ENCODE data around the gene GPR107. TPM values are rescaled to one million over a fixed set of nuclear protein-coding genes. Genes with fewer than 3 reads are reported as not detected.
A peak's percentile ranks its signal among the peaks of the same experiment; 100 is the strongest.
"Not testable (repeated sequence)": the region's sequence is repeated elsewhere in the genome, so short reads cannot be mapped to it uniquely, and the experiment has no call there.

Gene GPR107
- 16.4 and 18.3 TPM in 2 replicates for total RNA-seq (2012; rRNA removed)

DNA sequence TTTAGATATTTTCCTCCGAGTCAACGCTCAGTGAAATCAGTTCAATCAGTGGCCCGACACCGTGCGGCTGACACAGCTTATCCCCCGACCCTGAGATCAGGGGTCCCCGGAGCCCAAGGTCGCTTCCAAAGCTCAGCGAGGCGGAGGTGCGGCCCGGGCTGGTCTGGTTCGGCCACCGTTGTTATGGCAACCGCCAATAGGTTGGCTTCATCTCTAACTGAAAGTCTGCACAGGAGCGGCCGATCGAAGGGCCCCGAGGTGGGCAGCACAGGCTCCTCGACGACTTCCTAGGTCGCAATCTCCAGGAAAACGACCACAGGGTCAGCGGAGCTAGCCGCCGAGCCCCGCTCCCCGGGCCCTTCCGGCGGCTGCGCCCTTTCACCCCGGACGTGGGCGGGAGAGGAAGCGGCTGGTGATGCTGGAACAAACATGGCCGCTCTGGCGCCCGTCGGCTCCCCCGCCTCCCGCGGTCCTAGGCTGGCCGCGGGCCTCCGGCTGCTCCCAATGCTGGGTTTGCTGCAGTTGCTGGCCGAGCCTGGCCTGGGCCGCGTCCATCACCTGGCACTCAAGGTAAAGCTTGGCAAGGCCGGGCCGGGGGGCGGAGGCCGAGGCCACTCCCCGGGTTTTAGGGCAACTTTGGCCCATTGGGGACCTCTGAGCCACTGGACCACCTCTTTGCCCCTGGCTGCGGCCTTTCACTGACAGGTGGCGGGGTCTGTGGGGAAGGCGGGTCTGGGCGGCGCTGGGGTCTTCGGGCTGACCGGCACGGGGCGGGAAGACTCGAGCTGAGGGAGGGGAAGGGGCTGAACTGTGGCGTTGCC is at the start of gene GPR107:
TSS of gene GPR107 (plus strand) at position 403 of the 821 bp plus-strand sequence. CDS start at position 430, 27 bp downstream.
- Histone ChIP-seq H3K9me3 (replicated peaks; ENCODE audit: low read length) (no peaks in the 10 kb centered on the region), H3K4me3 (ENCODE audit: low read length) (peak within 1 kb of the TSS; percentile 98), H3K4me2 (ENCODE audit: low read length) (peak within 1 kb of the TSS; percentile 92), H3K27me3 (ENCODE audit: control insufficient read depth, insufficient read depth, low read length) (no peaks in the 10 kb centered on the region), H3K4me1 (ENCODE audit: control insufficient read depth, insufficient read depth, low read length) (peaks cover 3% of the 10 kb centered on the region), H3K9ac (ENCODE audit: low read depth, low read length) (peak within 1 kb of the TSS; percentile 98), H3K36me3 (ENCODE audit: insufficient read depth, low read length) (peaks cover 6% of the 10 kb centered on the region)

DNA sequence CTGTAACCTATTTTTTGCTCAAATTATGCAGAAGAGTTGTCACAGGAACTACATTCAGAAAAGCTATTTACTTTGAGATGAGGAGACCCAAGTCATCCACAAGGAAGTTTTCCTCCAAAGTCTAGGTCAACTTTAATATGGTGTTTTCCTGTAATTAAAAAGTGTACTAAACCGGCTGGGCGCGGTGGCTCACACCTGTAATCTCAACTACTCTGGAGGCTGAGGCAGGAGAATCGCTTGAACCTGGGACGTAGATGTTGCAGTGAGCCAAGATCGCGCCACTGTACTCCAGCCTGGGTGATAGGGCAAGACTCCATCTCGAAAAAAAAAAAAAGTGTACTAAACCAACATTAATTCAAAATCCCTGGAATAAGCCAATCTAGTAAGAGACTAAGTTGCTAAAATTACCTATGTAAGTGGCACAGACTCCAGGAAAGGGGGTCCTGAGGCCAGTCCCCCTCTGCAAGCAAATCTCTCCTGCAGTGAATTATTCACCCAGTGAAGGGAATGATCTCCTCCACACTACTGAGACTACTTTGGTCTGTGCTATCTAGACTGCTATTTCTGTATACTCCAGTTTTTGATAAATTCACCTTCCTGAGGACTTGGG is 49.7 kb upstream of the GPR107 start:
- Histone ChIP-seq H3K9ac (ENCODE audit: low read depth, low read length) (no peak overlapping the region), H3K27me3 (ENCODE audit: control insufficient read depth, insufficient read depth, low read length) (no peaks in the 10 kb centered on the region), H3K4me2 (ENCODE audit: low read length) (no peak overlapping the region), H3K4me3 (ENCODE audit: low read length) (no peak overlapping the region), H3K36me3 (ENCODE audit: insufficient read depth, low read length) (no peaks in the 10 kb centered on the region), H3K4me1 (ENCODE audit: control insufficient read depth, insufficient read depth, low read length) (no peaks in the 10 kb centered on the region), H3K9me3 (replicated peaks; ENCODE audit: low read length) (no peaks in the 10 kb centered on the region)

DNA sequence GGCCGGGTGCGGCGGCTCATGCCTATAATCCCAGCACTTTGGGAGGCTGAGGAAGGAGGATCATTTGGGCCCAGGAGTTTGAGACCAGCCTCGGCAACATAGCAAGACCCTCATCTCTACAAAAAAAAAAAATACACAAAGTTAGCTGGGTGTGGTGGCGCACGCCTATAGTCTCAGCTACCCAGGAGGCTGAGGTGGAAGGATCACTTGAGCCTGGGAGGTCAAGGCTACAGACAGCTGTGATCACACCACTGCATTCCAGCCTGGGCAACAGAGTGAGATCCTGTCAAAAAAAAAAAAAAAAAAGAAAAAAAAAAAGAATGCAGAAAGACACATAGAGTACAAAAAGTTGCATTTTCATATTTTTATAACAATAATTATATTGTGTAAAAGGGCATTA is 46.8 kb upstream of the GPR107 start:
- H3K27me3 ChIP-seq (ENCODE audit: control insufficient read depth, insufficient read depth, low read length); H3K36me3 ChIP-seq (ENCODE audit: insufficient read depth, low read length); H3K4me1 ChIP-seq (ENCODE audit: control insufficient read depth, insufficient read depth, low read length): not testable (repeated sequence)

DNA sequence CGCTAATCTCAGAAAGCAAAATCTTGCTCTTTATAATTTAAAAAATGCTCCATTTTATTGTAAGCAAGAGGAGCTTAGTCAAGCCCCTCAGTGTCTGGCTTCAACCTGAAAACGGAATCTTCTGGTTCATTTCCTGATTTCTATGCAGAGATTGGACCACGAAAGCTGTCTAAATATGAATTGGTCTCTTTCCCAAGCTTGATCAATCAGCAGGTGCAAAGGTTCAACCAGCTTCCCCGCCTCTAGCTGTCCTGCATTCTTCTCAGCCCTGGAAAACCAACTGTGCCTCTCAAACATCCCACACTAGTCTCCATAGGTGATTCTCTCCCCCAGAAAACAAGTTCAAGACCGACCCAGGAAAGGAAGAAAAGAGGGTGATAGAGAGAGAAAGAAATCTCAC is 45.2 kb upstream of the GPR107 start:
- Histone ChIP-seq H3K4me2 (ENCODE audit: low read length) (no peak overlapping the region), H3K4me3 (ENCODE audit: low read length) (no peak overlapping the region), H3K9me3 (replicated peaks; ENCODE audit: low read length) (no peaks in the 10 kb centered on the region), H3K27me3 (ENCODE audit: control insufficient read depth, insufficient read depth, low read length) (no peaks in the 10 kb centered on the region), H3K9ac (ENCODE audit: low read depth, low read length) (no peak overlapping the region), H3K36me3 (ENCODE audit: insufficient read depth, low read length) (no peaks in the 10 kb centered on the region), H3K4me1 (ENCODE audit: control insufficient read depth, insufficient read depth, low read length) (no peaks in the 10 kb centered on the region)

More for the DNA sequence above, 46.8 kb upstream of the GPR107 start:
- not testable (repeated sequence) for H3K4me2 ChIP-seq (ENCODE audit: low read length); H3K9me3 ChIP-seq (replicated peaks; ENCODE audit: low read length); H3K4me3 ChIP-seq (ENCODE audit: low read length); H3K9ac ChIP-seq (ENCODE audit: low read depth, low read length)

DNA sequence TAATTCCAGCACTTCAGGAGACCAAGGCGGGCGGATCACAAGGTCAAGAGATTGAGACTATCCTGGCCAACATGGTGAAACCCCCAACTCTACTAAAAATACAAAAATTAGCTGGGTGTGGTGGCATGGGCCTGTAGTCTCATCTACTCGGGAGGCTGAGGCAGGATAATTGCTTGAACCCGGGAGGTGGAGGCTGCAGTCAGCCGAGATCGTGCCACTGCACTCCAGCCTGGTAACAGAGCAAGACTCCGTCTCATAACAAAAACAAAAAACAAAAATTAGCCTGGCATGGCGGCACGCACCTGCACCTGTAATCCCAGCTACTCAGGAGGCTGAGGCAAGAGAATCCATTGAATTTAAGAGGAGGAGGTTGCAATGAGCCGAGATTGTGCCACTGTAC is 44.2 kb upstream of the GPR107 start:
- H3K9ac ChIP-seq (ENCODE audit: low read depth, low read length); H3K4me1 ChIP-seq (ENCODE audit: control insufficient read depth, insufficient read depth, low read length); H3K9me3 ChIP-seq (replicated peaks; ENCODE audit: low read length); H3K27me3 ChIP-seq (ENCODE audit: control insufficient read depth, insufficient read depth, low read length); H3K4me2 ChIP-seq (ENCODE audit: low read length); H3K36me3 ChIP-seq (ENCODE audit: insufficient read depth, low read length); H3K4me3 ChIP-seq (ENCODE audit: low read length): not testable (repeated sequence)

GRCh38 chr9:130010151-130010988 is 43.3 kb upstream of the GPR107 start:
- Histone ChIP-seq H3K4me1 (ENCODE audit: control insufficient read depth, insufficient read depth, low read length) (no peaks in the 10 kb centered on the region), H3K9me3 (replicated peaks; ENCODE audit: low read length) (no peaks in the 10 kb centered on the region), H3K27me3 (ENCODE audit: control insufficient read depth, insufficient read depth, low read length) (no peaks in the 10 kb centered on the region), H3K4me2 (ENCODE audit: low read length) (no peak overlapping the region), H3K36me3 (ENCODE audit: insufficient read depth, low read length) (no peaks in the 10 kb centered on the region), H3K4me3 (ENCODE audit: low read length) (no peak overlapping the region), H3K9ac (ENCODE audit: low read depth, low read length) (no peak overlapping the region)

GRCh38 chr9:130013326-130013725 is 40.4 kb upstream of the GPR107 start:
- H3K36me3 ChIP-seq (ENCODE audit: insufficient read depth, low read length) = no peaks in the 10 kb centered on the region
- no peaks in the 10 kb centered on the region for H3K9me3 ChIP-seq (replicated peaks; ENCODE audit: low read length)
- no peak overlapping the region for H3K4me3 ChIP-seq (ENCODE audit: low read length)
- no peak overlapping the region for H3K9ac ChIP-seq (ENCODE audit: low read depth, low read length)
- H3K4me2 ChIP-seq (ENCODE audit: low read length) = no peak overlapping the region
- H3K27me3 ChIP-seq (ENCODE audit: control insufficient read depth, insufficient read depth, low read length) = no peaks in the 10 kb centered on the region
- H3K4me1 ChIP-seq (ENCODE audit: control insufficient read depth, insufficient read depth, low read length) = peaks cover 12% of the 10 kb centered on the region

DNA sequence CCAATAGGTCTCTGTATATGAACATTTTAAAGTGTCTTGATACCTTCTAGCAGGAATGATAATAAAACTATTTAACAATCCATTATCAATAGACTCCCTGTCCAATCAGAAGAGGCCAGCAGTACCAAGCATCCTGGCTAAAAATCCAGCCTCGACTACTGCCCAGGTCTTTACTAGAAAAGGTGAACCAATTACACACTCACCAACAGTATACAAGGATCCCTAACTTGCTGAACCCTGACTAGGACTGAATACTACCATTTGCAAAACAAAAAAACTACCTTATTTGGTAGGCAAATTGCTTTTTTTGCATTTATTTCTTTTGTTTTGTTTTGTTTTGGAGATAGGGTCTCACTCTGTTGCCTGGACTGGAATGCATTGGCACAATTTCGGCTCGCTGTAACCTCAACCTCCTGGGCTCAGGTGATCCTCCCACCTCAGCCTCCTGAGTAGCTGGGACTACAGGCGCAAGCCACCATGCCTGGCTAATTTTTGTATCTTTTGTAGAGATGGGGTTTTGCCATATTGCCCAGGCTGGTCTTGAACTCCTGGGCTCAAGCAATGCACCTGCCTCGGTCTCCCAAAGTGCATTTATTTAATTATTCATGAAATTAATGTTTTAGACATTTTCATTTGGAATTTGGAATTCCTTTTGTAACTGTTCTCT is 38.2 kb upstream of the GPR107 start:
- no peaks in the 10 kb centered on the region for H3K36me3 ChIP-seq (ENCODE audit: insufficient read depth, low read length)
- no peak overlapping the region for H3K4me2 ChIP-seq (ENCODE audit: low read length)
- no peaks in the 10 kb centered on the region for H3K27me3 ChIP-seq (ENCODE audit: control insufficient read depth, insufficient read depth, low read length)
- H3K4me3 ChIP-seq (ENCODE audit: low read length) = no peak overlapping the region
- no peaks in the 10 kb centered on the region for H3K9me3 ChIP-seq (replicated peaks; ENCODE audit: low read length)
- peaks cover 12% of the 10 kb centered on the region for H3K4me1 ChIP-seq (ENCODE audit: control insufficient read depth, insufficient read depth, low read length)
- H3K9ac ChIP-seq (ENCODE audit: low read depth, low read length) = no peak overlapping the region

- Histone ChIP-seq H3K27me3 (ENCODE audit: control insufficient read depth, insufficient read depth, low read length) (no peaks in the 10 kb centered on the region), H3K9me3 (replicated peaks; ENCODE audit: low read length) (no peaks in the 10 kb centered on the region), H3K9ac (ENCODE audit: low read depth, low read length) (no peak overlapping the region), H3K36me3 (ENCODE audit: insufficient read depth, low read length) (no peaks in the 10 kb centered on the region), H3K4me3 (ENCODE audit: low read length) (no peak overlapping the region), H3K4me2 (ENCODE audit: low read length) (peak overlapping the region; percentile 25), H3K4me1 (ENCODE audit: control insufficient read depth, insufficient read depth, low read length) (peaks cover 20% of the 10 kb centered on the region)
These were observed 36.6 kb upstream of the GPR107 start for GRCh38 chr9:130017076-130017475.

DNA sequence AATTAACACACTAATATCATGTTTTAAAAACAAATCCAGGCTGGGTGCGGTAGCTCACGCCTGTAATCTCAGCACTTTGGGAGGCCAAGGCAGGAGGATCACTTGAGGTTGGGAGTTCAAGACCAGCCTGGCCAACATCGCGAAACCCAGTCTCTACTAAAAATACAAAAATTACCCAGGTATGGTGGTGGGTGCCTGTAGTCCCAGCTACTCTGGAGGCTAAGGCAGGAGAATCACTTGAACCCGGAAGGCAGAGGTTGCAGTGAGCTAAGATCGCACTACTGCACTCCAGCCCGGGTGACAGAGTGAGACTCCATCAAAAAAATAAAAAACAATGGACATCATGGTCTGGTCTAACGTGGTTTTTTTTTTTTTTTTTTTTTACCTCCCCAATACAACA is 36.2 kb upstream of the GPR107 start:
- not testable (repeated sequence) for H3K36me3 ChIP-seq (ENCODE audit: insufficient read depth, low read length); H3K4me2 ChIP-seq (ENCODE audit: low read length)
- peaks cover 20% of the 10 kb centered on the region for H3K4me1 ChIP-seq (ENCODE audit: control insufficient read depth, insufficient read depth, low read length)

DNA sequence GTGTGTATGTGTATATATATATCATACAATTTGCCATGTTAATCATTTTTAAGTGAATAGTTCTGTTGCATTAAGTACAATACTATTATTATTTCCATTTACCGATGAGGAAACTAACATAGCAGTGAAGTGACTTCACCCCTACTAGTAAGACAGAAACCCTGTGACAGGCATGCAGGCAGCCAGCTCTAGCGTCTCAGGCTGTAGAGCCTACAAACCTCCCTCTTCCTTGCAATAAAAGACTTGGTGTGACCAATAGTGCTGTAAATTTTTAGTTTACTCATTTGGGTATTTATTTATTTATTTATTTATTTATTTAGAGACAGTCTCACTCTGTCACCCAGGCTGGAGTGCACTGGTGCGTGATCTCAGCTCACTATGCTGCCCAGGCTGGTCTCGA is 35.4 kb upstream of the GPR107 start:
- Histone ChIP-seq H3K4me2 (ENCODE audit: low read length) (no peak overlapping the region), H3K4me3 (ENCODE audit: low read length) (no peak overlapping the region), H3K9me3 (replicated peaks; ENCODE audit: low read length) (no peaks in the 10 kb centered on the region), H3K4me1 (ENCODE audit: control insufficient read depth, insufficient read depth, low read length) (peaks cover 20% of the 10 kb centered on the region), H3K27me3 (ENCODE audit: control insufficient read depth, insufficient read depth, low read length) (no peaks in the 10 kb centered on the region), H3K9ac (ENCODE audit: low read depth, low read length) (no peak overlapping the region), H3K36me3 (ENCODE audit: insufficient read depth, low read length) (no peaks in the 10 kb centered on the region)

More for the DNA sequence above, 36.2 kb upstream of the GPR107 start:
- H3K4me3 ChIP-seq (ENCODE audit: low read length); H3K9ac ChIP-seq (ENCODE audit: low read depth, low read length); H3K9me3 ChIP-seq (replicated peaks; ENCODE audit: low read length); H3K27me3 ChIP-seq (ENCODE audit: control insufficient read depth, insufficient read depth, low read length): not testable (repeated sequence)
